Endothelial cell of umbilical vein (primary cell): ENCODE measurements around the gene HOXA1. TPM values are rescaled to one million over a fixed set of nuclear protein-coding genes. Genes with fewer than 3 reads are reported as not detected.

Experiments used
- BruUV-seq: library from RNA; stranded (reverse); fragments of 400-500 nt; replicated peaks from 2 replicates; lab custom pipeline; 2021; lab: Mats Ljungman, UMichigan
- CTCF ChIA-PET: fragments of 300-600, 350-600 bp; sonication (Branson Sonifier 250); formaldehyde crosslinking; loops from one replicate; lab custom pipeline; 2021; ENCODE audit warnings: antibody characterized with exemption, inconsistent platforms; lab: Charles Lee
- POLR2A ChIA-PET: fragments of 300-600, 350-600 bp; sonication (Branson Sonifier 250); formaldehyde crosslinking; loops from one replicate; lab custom pipeline; 2021; ENCODE audit warnings: antibody characterized with exemption, inconsistent platforms; lab: Charles Lee
- DNase-seq: peaks from one replicate; pipeline ENCODE4 v3.0.0-alpha.2; 2011; ENCODE audit warnings: low read depth, low spot score
- FAIRE-seq: peaks from 2 replicates; lab custom pipeline; 2011; peaks lifted over from hg19 to GRCh38; lab: Jason Lieb, UNC
- H2AFZ ChIP-seq: 2 replicates; pipeline ENCODE4 v1.6.0; 2012; ENCODE audit warnings: low read depth, low read length, control low read depth, inconsistent platforms
- H3K27ac ChIP-seq: 2 replicates; pipeline ENCODE4 v1.5.1; 2011; ENCODE audit warnings: low read depth, mild to moderate bottlenecking, control low read depth, low read length, moderate library complexity; ENCODE audit not compliant: insufficient read depth
- H3K27me3 ChIP-seq, 2 experiments: 2 replicates each; pipeline versions ENCODE4 v1.6.0 to v1.6.1; 2011; ENCODE audit warnings: low read length in 2 of 2, mixed read lengths in 1 of 2; ENCODE audit not compliant: control insufficient read depth in 2 of 2, insufficient read depth in 2 of 2
- H3K36me3 ChIP-seq, 2 experiments: 2 replicates in 1 of 2; 3 replicates in 1 of 2; pipeline ENCODE4 v1.5.1; 2011; ENCODE audit warnings: low read length in 2 of 2, mild to moderate bottlenecking in 1 of 2, moderate library complexity in 1 of 2; ENCODE audit not compliant: control insufficient read depth in 2 of 2, insufficient read depth in 2 of 2; ENCODE audit errors: extremely low read depth in 1 of 2
- H3K4me1 ChIP-seq: 3 replicates; pipeline ENCODE4 v1.5.1; 2011; ENCODE audit warnings: mild to moderate bottlenecking, low read length; ENCODE audit not compliant: control insufficient read depth, insufficient read depth; ENCODE audit errors: extremely low read depth
- H3K4me2 ChIP-seq: 2 replicates; pipeline ENCODE4 v1.6.1; 2011; ENCODE audit warnings: low read length, control low read depth, mixed read lengths; ENCODE audit not compliant: insufficient read depth
- H3K4me3 ChIP-seq, 3 experiments: fragments of 200-600 bp in 1 of 3; sonication (generic), shearing (Covaris generic) in 1 of 3; replicated peaks in 1 of 3; 2 replicates each; pipeline ENCODE4 v1.5.1; 2011 to 2016; ENCODE audit warnings: control low read depth in 3 of 3, low read length in 3 of 3, mild to moderate bottlenecking in 2 of 3, inconsistent platforms in 1 of 3, low read depth in 1 of 3, moderate library complexity in 1 of 3; ENCODE audit not compliant: insufficient read depth in 1 of 3
- H3K79me2 ChIP-seq: 2 replicates; pipeline ENCODE4 v1.6.0; 2012; ENCODE audit warnings: low read length, inconsistent platforms; ENCODE audit not compliant: control insufficient read depth, insufficient read depth
- H3K9ac ChIP-seq: replicated peaks from 2 replicates; pipeline ENCODE3; 2011; ENCODE audit warnings: low read length, control low read depth; ENCODE audit not compliant: insufficient read depth; ENCODE audit errors: extremely low read depth
- H3K9me1 ChIP-seq: replicated peaks from 3 replicates; pipeline ENCODE4 v1.6.0; 2011; ENCODE audit warnings: mild to moderate bottlenecking, low read length; ENCODE audit not compliant: control insufficient read depth, insufficient read depth; ENCODE audit errors: extremely low read depth
- H3K9me3 ChIP-seq: replicated peaks from 2 replicates; pipeline ENCODE4 v1.5.1; 2012; ENCODE audit warnings: low read length, inconsistent platforms; ENCODE audit not compliant: control insufficient read depth, insufficient read depth
- H4K20me1 ChIP-seq: replicated peaks from 2 replicates; pipeline ENCODE3; 2011; ENCODE audit warnings: mild to moderate bottlenecking, low read length; ENCODE audit not compliant: control insufficient read depth, insufficient read depth; ENCODE audit errors: extremely low read depth
- EZH2 ChIP-seq: IDR thresholded peaks from 2 replicates; pipeline ENCODE4 v1.6.1; 2012; ENCODE audit warnings: borderline replicate concordance, low read depth, mild to moderate bottlenecking, moderate library complexity, low read length, inconsistent platforms; ENCODE audit not compliant: severe bottlenecking
- FOS ChIP-seq: IDR thresholded peaks from 2 replicates; pipeline ENCODE4 v1.6.1; 2011; ENCODE audit warnings: mild to moderate bottlenecking, low read length, moderate library complexity, borderline replicate concordance; ENCODE audit not compliant: insufficient read depth
- GATA2 ChIP-seq: IDR thresholded peaks from 2 replicates; pipeline ENCODE4 v1.7.0; 2011; ENCODE audit warnings: low read depth, mild to moderate bottlenecking, moderate library complexity, mixed read lengths, low read length; ENCODE audit not compliant: insufficient read length, insufficient read depth
- JUN ChIP-seq: IDR thresholded peaks from 2 replicates; pipeline ENCODE4 v1.6.1; 2011; ENCODE audit warnings: borderline replicate concordance, low read depth; ENCODE audit not compliant: insufficient read length, insufficient read depth
- MYC ChIP-seq: IDR thresholded peaks from one replicate; pipeline ENCODE4 v1.6.1; 2011; ENCODE audit warnings: mild to moderate bottlenecking, low read depth, low read length
- POLR2A ChIP-seq: IDR thresholded peaks from 2 replicates; pipeline ENCODE4 v1.6.1; 2012; ENCODE audit warnings: low read depth, mild to moderate bottlenecking, control low read depth, low read length
- POLR2AphosphoS5 ChIP-seq: IDR thresholded peaks from 2 replicates; pipeline ENCODE4 v1.6.1; 2012; ENCODE audit warnings: low read depth, mild to moderate bottlenecking, control low read depth, low read length, moderate library complexity; ENCODE audit not compliant: insufficient read depth
- dilution Hi-C: fragments of 300-500 bp; cut with MboI; formaldehyde crosslinking; loops from one replicate; pipeline ENCODE4 v1.15.0; 2019; ENCODE audit warnings: low sequenced_read_pairs; ENCODE audit not compliant: extremely low pct_ligation_motif_present
- intact Hi-C: fragments of 100-400 bp; cut with micrococcal nuclease; formaldehyde crosslinking; loops from one replicate; pipeline ENCODE4 v1.10.0; 2022
- polyA plus RNA-seq, 4 experiments: library from polyadenylated mRNA; depleted of rRNA in 3 of 4; stranded (reverse) in 3 of 4; unstranded in 1 of 4; fragments of >200 nt; gene quantifications; 2 replicates each; pipeline versions ENCODE4 v1.2.1 to v1.2.3, GENCODE V29; 2011 to 2012; ENCODE audit warnings: missing spikeins in 1 of 4
- total RNA-seq: library from RNA; stranded (reverse); gene quantifications from 2 replicates; pipeline ENCODE4 v1.2.3, GENCODE V29; 2021
- TF ChIP-seq, protein P1 (sequence below), 2 donors: IDR thresholded peaks; 1 replicate in 1 of 2; 2 replicates in 1 of 2; pipeline ENCODE4 v1.5.1; 2011; ENCODE audit warnings: low read length in 2 of 2, mild to moderate bottlenecking in 2 of 2, moderate library complexity in 2 of 2, control low read depth in 1 of 2, inconsistent platforms in 1 of 2, low read depth in 1 of 2; ENCODE audit not compliant: insufficient read depth in 1 of 2; ENCODE audit errors: extremely low read depth in 1 of 2
- TF ChIP-seq, protein P2 (sequence below): IDR thresholded peaks from 2 replicates; pipeline ENCODE4 v1.6.1; 2011; ENCODE audit not compliant: insufficient read depth, insufficient read length

The HOXA1 gene
- total and polyA plus RNA-seq, 2 donors (not counting 3 experiments of a cell fraction or from before 2014, with no cell fraction given) = 1.2 to 2.4 TPM

DNA sequence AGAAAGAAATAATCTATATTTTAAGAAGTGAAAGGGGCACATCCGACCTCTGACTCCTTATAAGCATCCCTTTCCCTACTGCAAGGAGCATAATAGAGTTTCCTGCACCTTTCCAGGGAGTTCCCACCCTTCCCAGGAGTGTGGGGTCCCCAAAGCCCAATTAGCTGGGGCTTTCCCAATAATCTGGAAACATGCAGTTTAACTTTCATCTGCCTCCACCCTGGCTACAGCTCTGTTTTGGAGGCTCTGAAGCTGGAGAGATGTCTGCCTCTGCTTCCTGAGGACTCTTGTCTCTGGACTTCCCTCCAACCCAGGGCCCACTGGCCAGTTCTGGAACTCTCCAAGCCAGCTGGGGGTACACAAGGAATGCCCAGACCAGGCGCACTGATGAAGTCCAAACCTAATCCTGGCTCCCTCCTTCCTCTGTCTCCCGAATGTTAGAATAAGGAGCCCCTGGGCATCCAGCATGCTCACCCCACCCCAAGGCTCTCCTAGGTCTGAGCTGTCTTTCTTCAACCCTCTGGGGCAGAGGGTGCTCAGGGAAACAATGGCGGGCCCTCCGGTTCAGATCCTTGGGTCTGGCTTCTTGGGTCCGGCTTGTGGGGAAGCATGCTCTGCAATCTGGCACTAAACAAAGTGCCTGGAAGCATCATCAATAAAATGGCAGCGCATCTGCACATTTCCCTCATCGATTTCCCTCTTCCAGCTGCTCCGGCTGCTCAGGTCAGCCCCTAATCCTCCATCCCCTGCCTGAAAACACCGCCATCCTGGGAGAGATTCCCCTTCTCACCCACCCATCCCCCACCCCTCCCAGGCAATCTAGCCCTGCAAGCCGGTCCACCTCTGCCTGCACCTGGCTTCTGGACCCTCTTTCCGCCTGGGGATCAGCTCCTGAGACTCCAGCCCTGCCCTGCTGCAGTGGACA is 21.4 kb upstream of the HOXA1 start:
- peak overlapping the region; percentile 50 to 91 (median 91) for H3K4me3 ChIP-seq
- H3K9me1 ChIP-seq = no peaks in the 10 kb centered on the region
- no peaks in the 10 kb centered on the region for H4K20me1 ChIP-seq
- peak overlapping the region; percentile 97 for H3K4me2 ChIP-seq
- TF ChIP-seq GATA2 (no peak), JUN (no peak), MYC (no peak), POLR2AphosphoS5 (no peak), POLR2A (no peak), EZH2 (no peak), FOS (no peak)
- TF ChIP-seq, protein P1, sequence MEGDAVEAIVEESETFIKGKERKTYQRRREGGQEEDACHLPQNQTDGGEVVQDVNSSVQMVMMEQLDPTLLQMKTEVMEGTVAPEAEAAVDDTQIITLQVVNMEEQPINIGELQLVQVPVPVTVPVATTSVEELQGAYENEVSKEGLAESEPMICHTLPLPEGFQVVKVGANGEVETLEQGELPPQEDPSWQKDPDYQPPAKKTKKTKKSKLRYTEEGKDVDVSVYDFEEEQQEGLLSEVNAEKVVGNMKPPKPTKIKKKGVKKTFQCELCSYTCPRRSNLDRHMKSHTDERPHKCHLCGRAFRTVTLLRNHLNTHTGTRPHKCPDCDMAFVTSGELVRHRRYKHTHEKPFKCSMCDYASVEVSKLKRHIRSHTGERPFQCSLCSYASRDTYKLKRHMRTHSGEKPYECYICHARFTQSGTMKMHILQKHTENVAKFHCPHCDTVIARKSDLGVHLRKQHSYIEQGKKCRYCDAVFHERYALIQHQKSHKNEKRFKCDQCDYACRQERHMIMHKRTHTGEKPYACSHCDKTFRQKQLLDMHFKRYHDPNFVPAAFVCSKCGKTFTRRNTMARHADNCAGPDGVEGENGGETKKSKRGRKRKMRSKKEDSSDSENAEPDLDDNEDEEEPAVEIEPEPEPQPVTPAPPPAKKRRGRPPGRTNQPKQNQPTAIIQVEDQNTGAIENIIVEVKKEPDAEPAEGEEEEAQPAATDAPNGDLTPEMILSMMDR (IDR thresholded peaks at IDR 0.05; ENCODE audit: extremely low read depth in 1 of 2, insufficient read depth in 1 of 2, low read depth in 1 of 2, low read length in 2 of 2) = no peak
- TF ChIP-seq, protein P2, sequence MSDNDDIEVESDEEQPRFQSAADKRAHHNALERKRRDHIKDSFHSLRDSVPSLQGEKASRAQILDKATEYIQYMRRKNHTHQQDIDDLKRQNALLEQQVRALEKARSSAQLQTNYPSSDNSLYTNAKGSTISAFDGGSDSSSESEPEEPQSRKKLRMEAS = no peak
- dilution Hi-C loops (no loop called here), intact Hi-C loops (loop anchor here (10.0 kb wide), 1 partner anchor 962 kb away; the partner anchor contains the start of gene NFE2L3)
- H3K9ac ChIP-seq = peak overlapping the region; percentile 97
- ChIA-PET POLR2A (interaction anchor here (0.7 to 1.9 kb wide), 10 partner anchors 8 to 744 kb away, joined by 3 to 5 read pairs (median 3); partner anchors contain the start of gene HOXA5), CTCF (interaction anchor here (0.9 to 9.1 kb wide), 12 partner anchors 9 to 434 kb away, joined by 3 to 70 read pairs (median 5); partner anchors contain the start of genes HOXA1 and HOXA5)
- no peaks in the 10 kb centered on the region for H3K36me3 ChIP-seq
- H3K79me2 ChIP-seq = peaks cover 90% of the 10 kb centered on the region
- no TSS peak for BruUV-seq
- DNase-seq (peak; percentile 60), FAIRE-seq (no peak)
- no peak overlapping the region for H2AFZ ChIP-seq
- H3K9me3 ChIP-seq = no peaks in the 10 kb centered on the region
- H3K27ac ChIP-seq = peak overlapping the region; percentile 96
- H3K27me3 ChIP-seq = no peaks in the 10 kb centered on the region
- peaks cover 76% of the 10 kb centered on the region for H3K4me1 ChIP-seq
